ENCODE measurements around the gene NUSAP1. TPM values are rescaled to one million over a fixed set of nuclear protein-coding genes. Genes with fewer than 3 reads are reported as not detected.

NUSAP1 gene
- total RNA-seq, 1 donor from 2014 or later: 15.7 TPM

DNA sequence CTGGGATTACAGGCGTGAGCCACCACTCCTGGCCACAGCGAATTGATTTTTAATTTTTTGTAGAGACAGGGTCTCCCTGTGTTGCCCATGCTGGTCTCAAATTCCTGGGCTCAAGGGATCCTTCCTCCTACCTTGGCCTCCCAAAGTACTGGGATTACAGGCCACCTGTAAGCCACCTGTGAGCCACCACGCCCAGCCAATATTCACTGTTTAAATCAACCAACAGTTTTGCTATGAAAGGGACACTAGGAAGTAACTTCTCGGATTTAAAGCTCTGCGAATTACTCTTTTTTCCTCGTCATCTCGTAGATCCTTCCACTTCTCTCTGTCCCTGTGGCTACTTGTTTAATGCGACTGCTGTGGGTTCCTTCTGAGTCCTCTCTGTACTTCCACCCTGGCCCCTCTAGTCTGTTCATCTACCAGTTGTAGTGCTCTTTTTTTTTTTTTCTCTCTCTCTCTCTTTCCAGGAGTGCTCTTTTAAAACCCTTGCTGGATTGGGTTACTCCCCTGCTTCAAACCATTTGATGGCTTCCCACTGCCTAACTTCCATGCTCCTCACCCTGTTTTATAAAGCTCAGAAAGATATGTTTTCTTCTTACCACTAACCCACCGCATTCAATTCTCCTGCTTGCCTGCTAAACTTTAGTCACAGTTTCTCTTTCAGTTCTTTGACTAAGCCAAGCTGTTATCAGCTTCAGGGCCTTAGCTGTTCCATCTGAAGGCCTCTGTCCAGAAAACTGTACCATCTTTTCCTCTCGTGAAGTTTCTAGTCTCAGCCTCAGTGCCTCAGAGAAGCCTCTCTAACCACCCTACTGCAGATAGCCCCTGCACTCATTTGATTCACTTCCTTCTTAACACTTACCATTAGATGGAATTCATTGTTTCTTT lies 96.6 kb downstream of the NUSAP1 start:
- TF ChIP-seq, protein P1, sequence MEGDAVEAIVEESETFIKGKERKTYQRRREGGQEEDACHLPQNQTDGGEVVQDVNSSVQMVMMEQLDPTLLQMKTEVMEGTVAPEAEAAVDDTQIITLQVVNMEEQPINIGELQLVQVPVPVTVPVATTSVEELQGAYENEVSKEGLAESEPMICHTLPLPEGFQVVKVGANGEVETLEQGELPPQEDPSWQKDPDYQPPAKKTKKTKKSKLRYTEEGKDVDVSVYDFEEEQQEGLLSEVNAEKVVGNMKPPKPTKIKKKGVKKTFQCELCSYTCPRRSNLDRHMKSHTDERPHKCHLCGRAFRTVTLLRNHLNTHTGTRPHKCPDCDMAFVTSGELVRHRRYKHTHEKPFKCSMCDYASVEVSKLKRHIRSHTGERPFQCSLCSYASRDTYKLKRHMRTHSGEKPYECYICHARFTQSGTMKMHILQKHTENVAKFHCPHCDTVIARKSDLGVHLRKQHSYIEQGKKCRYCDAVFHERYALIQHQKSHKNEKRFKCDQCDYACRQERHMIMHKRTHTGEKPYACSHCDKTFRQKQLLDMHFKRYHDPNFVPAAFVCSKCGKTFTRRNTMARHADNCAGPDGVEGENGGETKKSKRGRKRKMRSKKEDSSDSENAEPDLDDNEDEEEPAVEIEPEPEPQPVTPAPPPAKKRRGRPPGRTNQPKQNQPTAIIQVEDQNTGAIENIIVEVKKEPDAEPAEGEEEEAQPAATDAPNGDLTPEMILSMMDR (IDR thresholded peaks at IDR 0.05): no peak
- Mint-ChIP-seq H3K36me3 (ENCODE audit: low read depth) (no peaks in the 10 kb centered on the region), H3K9me3 (ENCODE audit: low read depth) (no peaks in the 10 kb centered on the region), H3K4me1 (ENCODE audit: low read depth) (peaks cover 9% of the 10 kb centered on the region), H3K27me3 (ENCODE audit: low read depth) (no peaks in the 10 kb centered on the region), H3K27ac (ENCODE audit: unreplicated experiment) (peak overlapping the region; percentile 37), H3K4me3 (ENCODE audit: unreplicated experiment) (no peak overlapping the region)
- DNase-seq (ENCODE audit: low spot score): peak; percentile 13

Other genes starting within 250 kb of the NUSAP1 start
- 16.3 to 19.8 TPM (median 16.6 TPM) in 3 replicates for gene INO80, start 216.6 kb upstream of the NUSAP1 start, total RNA-seq
- gene EXD1, start 102.1 kb upstream of the NUSAP1 start, total RNA-seq: not detected in 3 replicates
- gene CHP1, start 101.6 kb upstream of the NUSAP1 start, total RNA-seq: 63.6 to 80.0 TPM (median 77.0 TPM) in 3 replicates
- 1.1 to 2.8 TPM (median 1.8 TPM) in 3 replicates for gene OIP5, start 290 bp upstream of the NUSAP1 start, total RNA-seq
- 17.3 to 23.0 TPM (median 19.8 TPM) in 3 replicates for gene NDUFAF1, start 69.6 kb downstream of the NUSAP1 start, total RNA-seq
- 30.5 to 42.7 TPM (median 31.0 TPM) in 3 replicates for gene RTF1, start 84.2 kb downstream of the NUSAP1 start, total RNA-seq
- gene ITPKA, start 161.0 kb downstream of the NUSAP1 start, total RNA-seq: 0.32 to 0.36 TPM in 2 of 3 replicates, not detected in the other
- gene LTK, start 180.9 kb downstream of the NUSAP1 start, total RNA-seq: 0.73 to 1.4 TPM (median 1.0 TPM) in 3 replicates
- gene RPAP1, start 211.4 kb downstream of the NUSAP1 start, total RNA-seq: 25.5 to 38.1 TPM (median 29.9 TPM) in 3 replicates
- gene TYRO3, start 226.3 kb downstream of the NUSAP1 start, total RNA-seq: 11.8 to 20.3 TPM (median 16.4 TPM) in 3 replicates